ENCODE data around the gene HTR7.

DNA sequence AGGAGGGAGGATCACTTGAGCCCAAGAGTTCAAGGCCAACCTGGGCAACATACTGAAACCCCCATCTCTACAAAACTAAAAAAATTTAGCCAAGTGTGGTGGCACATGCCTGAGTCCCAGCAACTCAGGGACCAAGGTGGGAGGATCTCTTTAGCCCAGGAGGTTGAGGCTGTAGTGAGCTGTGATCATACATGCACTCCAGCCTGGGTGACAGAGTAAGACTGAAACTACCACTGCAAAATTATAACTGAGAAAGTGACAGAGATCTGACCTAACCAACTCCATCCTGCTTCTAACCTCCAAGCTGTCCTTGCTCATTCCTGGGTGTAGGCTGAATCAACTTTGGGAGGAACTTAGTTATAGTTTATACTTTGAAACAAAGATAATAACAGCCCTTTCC is 59.4 kb downstream of the HTR7 start:
- TF ChIP-seq, protein P1, sequence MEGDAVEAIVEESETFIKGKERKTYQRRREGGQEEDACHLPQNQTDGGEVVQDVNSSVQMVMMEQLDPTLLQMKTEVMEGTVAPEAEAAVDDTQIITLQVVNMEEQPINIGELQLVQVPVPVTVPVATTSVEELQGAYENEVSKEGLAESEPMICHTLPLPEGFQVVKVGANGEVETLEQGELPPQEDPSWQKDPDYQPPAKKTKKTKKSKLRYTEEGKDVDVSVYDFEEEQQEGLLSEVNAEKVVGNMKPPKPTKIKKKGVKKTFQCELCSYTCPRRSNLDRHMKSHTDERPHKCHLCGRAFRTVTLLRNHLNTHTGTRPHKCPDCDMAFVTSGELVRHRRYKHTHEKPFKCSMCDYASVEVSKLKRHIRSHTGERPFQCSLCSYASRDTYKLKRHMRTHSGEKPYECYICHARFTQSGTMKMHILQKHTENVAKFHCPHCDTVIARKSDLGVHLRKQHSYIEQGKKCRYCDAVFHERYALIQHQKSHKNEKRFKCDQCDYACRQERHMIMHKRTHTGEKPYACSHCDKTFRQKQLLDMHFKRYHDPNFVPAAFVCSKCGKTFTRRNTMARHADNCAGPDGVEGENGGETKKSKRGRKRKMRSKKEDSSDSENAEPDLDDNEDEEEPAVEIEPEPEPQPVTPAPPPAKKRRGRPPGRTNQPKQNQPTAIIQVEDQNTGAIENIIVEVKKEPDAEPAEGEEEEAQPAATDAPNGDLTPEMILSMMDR (IDR thresholded peaks at IDR 0.05 in 8 of 11, conservative IDR thresholded peaks at IDR 0.05 in 3 of 11) = no peak
- TF ChIP-seq POLR2AphosphoS5 (IDR thresholded peaks at IDR 0.05) = no peak
- TF ChIP-seq POLR2A (IDR thresholded peaks at IDR 0.05) = no peak
